BJ (cell line): ENCODE results near the gene OR4M2. TPM values are rescaled to one million over a fixed set of nuclear protein-coding genes. Genes with fewer than 3 reads are reported as not detected.
"Not testable (repeated sequence)": the region's sequence is repeated elsewhere in the genome, so short reads cannot be mapped to it uniquely, and the experiment has no call there.

Experiments used
- CTCF ChIA-PET: fragments of 350-600 bp; formaldehyde crosslinking; extraction: SDS; loops from one replicate; lab custom pipeline; 2021; ENCODE audit warnings: antibody characterized with exemption, inconsistent platforms; lab: Yijun Ruan, JAX
- POLR2A ChIA-PET: fragments of 300-600 bp; sonication (Branson Sonifier 250); formaldehyde crosslinking; extraction: SDS; loops from one replicate; lab custom pipeline; 2021; ENCODE audit warnings: antibody characterized with exemption; lab: Charles Lee
- DNase-seq: peaks from one replicate; pipeline ENCODE4 v3.0.0-alpha.2; 2011; ENCODE audit warnings: low read depth
- H3K27me3 ChIP-seq: 2 replicates; pipeline ENCODE4 v1.6.0; 2011; ENCODE audit warnings: low read length; ENCODE audit not compliant: control insufficient read depth, insufficient read depth
- H3K36me3 ChIP-seq: 2 replicates; pipeline ENCODE4 v1.5.1; 2011; ENCODE audit warnings: low read length; ENCODE audit not compliant: control insufficient read depth, insufficient read depth
- H3K4me3 ChIP-seq: 2 replicates; pipeline ENCODE4 v1.5.1; 2011; ENCODE audit warnings: low read depth, mild to moderate bottlenecking, control low read depth, low read length
- polyA minus RNA-seq: library from RNA; depleted of rRNA, polyadenylated mRNA; stranded (reverse); fragments of >200 nt; gene quantifications from 2 replicates; pipeline ENCODE4 v1.2.3, GENCODE V29; 2011; rRNA and poly(A)+ RNA removed
- polyA plus RNA-seq: library from polyadenylated mRNA; depleted of rRNA; stranded (reverse); fragments of >200 nt; gene quantifications from 2 replicates; pipeline ENCODE4 v1.2.3, GENCODE V29; 2011; rRNA removed

Gene OR4M2, protein sequence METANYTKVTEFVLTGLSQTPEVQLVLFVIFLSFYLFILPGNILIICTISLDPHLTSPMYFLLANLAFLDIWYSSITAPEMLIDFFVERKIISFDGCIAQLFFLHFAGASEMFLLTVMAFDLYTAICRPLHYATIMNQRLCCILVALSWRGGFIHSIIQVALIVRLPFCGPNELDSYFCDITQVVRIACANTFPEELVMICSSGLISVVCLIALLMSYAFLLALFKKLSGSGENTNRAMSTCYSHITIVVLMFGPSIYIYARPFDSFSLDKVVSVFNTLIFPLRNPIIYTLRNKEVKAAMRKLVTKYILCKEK
- polyA plus RNA-seq = not detected in 2 replicates
- polyA minus RNA-seq = not detected in 2 replicates

DNA sequence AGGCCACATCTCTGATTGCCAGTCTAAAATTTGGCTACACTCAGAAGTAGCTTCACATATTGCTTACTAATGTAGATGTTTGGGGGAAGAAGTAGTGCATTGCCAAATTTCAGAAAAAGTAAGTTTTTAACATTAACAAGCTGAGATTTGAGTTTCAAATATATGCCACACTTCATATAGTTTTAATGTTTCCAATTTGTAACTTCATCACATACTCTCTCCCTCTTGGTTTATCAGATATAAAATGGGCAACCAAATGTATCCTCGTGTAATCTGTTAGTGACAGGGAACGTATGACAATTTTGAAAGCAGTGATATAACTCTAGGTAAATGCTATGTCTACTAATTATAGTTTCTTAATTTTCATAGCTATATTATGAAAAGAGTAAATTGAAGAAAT lies at the start of gene OR4M2:
Gene OR4M2, plus strand, starts transcription at position 301 of the 400 bp plus-strand sequence. Its CDS starts 98 bp downstream, at position 399.
- DNase-seq, H3K4me3 ChIP-seq, POLR2A ChIA-PET, H3K36me3 ChIP-seq, H3K27me3 ChIP-seq, CTCF ChIA-PET: not testable (repeated sequence)

DNA sequence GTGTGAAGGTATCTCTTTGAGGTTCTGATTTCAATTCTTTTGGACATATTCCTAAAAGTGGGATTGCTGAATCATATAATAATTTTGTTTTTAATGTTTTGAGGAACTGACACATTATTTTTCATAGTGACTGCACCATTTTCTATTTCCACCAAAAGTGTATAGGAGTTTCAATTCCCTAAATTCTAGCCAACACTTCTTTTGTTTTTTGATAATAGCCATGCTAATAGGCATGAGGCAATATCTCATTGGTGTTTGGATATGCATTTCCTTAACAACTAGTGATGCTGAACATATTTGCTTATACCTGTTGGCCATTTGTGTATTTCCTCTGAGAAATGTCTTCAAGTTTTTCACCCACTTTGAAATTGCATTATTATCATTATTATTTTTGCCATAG lies 11.1 kb upstream of the OR4M2 start:
- H3K4me3 ChIP-seq, H3K36me3 ChIP-seq, CTCF ChIA-PET, POLR2A ChIA-PET, DNase-seq, H3K27me3 ChIP-seq: not testable (repeated sequence)

DNA sequence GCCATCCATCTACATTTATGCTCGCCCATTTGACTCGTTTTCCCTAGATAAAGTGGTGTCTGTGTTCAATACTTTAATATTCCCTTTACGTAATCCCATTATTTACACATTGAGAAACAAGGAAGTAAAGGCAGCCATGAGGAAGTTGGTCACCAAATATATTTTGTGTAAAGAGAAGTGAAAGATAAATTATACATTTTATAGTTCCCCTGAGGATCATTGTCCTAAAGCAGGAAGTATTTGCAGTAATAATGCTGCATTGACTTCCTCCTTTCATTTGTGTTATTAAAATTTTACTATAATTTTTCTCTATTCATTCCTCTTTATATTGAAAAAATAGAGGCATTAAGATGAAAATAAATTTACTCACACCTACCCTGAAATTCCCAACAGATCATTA lies 1.1 kb downstream of the OR4M2 start:
- H3K27me3 ChIP-seq, H3K4me3 ChIP-seq, DNase-seq, CTCF ChIA-PET, H3K36me3 ChIP-seq, POLR2A ChIA-PET: not testable (repeated sequence)

DNA sequence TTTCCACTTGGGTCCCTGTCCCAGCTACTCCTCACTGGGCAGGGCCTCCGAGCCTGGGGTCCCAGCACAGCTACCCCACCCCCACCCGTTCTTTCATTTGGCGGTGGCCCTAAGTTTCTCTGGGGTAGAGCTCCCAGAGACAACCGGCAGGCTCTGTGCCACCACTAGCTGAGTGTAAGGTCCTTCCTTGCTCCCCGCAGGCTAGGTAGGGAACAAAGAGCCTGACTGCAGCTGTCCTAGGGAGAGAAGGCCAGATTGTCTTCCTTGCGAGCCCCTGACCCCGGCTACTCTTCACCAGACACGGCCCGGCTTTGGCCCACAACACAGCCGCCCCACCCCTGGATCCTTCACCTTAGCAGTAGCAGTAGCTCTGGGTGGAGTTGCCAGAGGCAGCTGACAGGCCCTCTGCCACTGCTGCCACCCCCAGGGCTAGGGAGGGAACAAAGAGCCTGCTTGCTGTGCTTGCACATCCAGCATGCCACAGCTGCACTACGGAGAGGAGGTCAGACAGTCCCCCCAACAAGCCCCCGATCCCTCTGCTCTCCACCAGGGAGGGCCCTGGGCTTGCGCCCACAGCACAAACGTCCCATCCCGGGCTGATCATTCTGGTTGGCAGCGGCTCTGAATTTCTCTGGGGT lies 18.4 kb downstream of the OR4M2 start:
- CTCF ChIA-PET, H3K4me3 ChIP-seq, H3K27me3 ChIP-seq, POLR2A ChIA-PET, DNase-seq, H3K36me3 ChIP-seq: not testable (repeated sequence)

DNA sequence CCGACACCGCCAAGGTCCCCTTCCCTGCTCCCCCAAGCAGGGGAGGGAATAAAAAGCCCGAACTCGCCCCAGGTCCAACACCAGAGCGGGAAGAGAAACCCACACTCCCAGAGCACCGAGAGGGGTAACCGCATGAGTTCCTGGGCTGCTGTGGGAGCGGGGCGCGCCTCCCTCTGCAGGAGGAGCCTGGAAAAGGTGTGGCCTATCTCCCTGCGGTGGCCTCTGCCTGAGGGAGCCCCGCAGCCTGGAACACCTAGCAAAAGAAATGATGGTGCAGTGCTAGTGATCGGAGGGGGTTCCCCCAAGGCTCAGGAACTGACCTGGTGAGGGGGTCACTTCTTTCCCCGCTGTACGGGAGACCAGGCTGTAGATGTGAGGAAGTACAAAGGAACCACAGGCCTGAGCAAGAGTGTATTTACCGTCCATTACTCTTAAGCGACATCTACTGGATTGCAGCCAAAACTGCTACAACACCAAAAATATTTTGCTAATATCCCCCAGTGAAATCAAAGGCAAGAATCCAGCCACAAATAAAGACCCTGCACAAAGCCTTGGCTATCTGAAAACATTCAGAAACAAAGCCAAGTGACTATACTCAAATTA lies 19.1 kb downstream of the OR4M2 start:
- H3K27me3 ChIP-seq, CTCF ChIA-PET, H3K36me3 ChIP-seq, POLR2A ChIA-PET, DNase-seq, H3K4me3 ChIP-seq: not testable (repeated sequence)

DNA sequence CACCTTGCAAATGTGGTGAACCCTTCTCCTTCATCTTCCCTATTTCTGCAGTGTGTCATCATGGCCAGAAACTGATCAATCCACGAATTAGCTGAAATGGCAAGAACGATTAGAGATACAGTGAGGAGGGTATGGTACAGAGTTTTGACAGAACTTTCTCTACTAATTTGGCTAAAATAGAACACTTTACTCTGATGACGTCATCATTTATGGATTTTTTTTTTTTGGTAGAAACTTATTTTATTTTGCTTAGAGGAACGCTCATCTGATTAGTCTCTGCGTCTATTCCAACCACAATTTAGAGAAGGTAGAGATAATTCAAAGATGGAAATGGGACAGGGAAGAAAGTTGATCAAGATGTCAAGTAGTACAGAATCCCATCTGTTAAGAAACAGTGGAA lies 41.7 kb downstream of the OR4M2 start:
- POLR2A ChIA-PET, DNase-seq: not testable (repeated sequence)

More for the DNA sequence above, 41.7 kb downstream of the OR4M2 start:
- CTCF ChIA-PET, H3K36me3 ChIP-seq, H3K4me3 ChIP-seq, H3K27me3 ChIP-seq: not testable (repeated sequence)

Other genes starting within 250 kb of the OR4M2 start
- gene POTEB, start 202.8 kb upstream of the OR4M2 start, polyA plus RNA-seq = not detected in 2 replicates